GM19455 (cell line): Measurements from ENCODE around the gene AP5S1.
"Not testable (repeated sequence)": the region's sequence is repeated elsewhere in the genome, so short reads cannot be mapped to it uniquely, and the experiment has no call there.

Source experiments
- ATAC-seq: cut with Tn5 transposase; IDR thresholded peaks from one replicate; pipeline ENCODE4 v1.9.1; 2021; ENCODE audit not compliant: unreplicated experiment

AP5S1 gene

DNA sequence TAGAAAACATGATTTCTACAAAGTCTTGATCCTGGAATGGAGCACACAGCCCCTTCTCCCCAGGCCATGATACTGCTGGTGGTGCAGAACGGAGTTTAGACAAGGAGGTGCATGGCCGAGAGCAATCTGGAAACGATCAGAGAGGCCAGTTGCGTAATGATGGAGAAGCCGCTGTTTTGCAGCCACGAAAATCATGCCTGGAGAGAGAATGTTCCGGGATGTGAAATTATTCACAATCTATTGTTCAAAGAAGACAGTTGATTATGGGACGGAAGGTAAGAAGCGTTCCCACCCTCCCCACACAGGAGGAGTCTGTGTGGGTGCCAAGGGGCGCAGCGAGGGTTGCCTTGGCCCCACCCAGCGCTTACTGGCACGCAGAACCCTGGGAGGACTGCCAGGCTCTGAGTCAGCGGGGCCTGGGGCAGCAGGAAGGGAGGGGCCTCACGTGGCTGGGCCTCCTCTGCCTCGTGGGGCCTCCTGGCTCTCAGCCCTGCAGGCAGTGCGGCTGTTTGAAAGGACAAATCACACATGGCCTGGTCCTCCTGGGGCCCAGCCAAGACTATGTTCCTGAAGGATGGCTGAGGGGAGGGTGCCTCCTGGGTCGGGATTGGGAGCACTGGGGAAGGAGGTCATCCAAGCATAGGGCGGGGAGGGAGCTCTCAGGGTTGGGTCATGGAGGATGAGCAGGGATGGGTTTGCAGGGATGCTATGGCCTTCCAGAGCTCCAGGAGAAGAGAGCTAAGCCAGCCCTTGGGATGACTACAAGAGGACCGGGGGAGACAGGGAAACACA is 8.7 kb upstream of the AP5S1 start:
- no peak for ATAC-seq

DNA sequence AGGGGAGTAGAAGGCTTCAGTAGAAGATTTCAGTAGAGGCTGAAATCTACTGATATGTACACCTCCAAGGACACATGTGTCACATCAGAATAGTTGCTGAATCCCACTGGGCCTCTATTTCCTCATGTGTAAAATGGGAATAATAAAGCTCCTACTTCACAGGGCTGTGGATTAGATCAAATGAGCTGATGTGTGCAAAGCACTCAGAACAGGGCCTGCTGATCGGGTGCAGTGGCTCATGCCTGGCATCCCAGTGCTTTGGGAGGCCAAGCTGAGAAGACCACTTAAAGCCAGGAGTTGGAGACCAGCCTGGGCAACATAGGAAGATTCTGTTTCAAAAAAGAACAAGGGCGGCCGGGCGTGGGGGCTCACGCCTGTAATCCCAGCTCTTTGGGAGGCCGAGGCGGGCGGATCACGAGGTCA is 8.1 kb upstream of the AP5S1 start:
- no peak for ATAC-seq

- no peak for ATAC-seq
Measured at GRCh38 chr20:3812975-3813847, 7.1 kb upstream of the AP5S1 start.

- no peak for ATAC-seq
Measured at GRCh38 chr20:3813848-3814581, 6.3 kb upstream of the AP5S1 start.

GRCh38 chr20:3814928-3815495 is 5.3 kb upstream of the AP5S1 start:
- no peak for ATAC-seq

DNA sequence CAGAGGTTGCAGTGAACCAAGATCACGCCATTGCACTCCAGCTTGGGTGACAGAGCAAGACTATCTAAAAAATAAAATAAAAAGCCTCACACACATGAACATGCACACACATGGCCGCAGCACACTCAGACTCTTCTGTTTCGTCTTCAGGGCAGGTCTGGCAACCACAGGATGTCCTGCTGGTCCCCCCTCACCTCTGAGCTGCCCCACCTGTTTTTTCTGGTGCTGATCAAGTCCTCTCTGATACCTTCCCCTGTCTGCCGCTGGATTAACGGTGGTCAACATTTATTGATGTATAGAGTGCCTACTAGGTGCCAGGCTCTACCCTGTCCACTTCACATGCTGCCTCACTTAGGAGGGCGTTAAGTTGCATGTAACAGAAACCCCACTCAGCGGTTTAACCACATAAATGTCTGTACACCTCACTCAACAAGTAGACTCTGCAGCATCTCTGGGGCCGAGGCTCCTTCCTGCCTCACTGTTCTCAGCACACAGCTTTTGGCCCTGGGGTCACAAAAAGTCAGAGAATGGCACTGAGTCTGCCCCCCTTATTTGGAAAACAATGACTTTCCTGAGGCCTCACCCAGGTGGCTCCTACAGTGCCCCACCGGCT is 4.5 kb upstream of the AP5S1 start:
- ATAC-seq = no peak

DNA sequence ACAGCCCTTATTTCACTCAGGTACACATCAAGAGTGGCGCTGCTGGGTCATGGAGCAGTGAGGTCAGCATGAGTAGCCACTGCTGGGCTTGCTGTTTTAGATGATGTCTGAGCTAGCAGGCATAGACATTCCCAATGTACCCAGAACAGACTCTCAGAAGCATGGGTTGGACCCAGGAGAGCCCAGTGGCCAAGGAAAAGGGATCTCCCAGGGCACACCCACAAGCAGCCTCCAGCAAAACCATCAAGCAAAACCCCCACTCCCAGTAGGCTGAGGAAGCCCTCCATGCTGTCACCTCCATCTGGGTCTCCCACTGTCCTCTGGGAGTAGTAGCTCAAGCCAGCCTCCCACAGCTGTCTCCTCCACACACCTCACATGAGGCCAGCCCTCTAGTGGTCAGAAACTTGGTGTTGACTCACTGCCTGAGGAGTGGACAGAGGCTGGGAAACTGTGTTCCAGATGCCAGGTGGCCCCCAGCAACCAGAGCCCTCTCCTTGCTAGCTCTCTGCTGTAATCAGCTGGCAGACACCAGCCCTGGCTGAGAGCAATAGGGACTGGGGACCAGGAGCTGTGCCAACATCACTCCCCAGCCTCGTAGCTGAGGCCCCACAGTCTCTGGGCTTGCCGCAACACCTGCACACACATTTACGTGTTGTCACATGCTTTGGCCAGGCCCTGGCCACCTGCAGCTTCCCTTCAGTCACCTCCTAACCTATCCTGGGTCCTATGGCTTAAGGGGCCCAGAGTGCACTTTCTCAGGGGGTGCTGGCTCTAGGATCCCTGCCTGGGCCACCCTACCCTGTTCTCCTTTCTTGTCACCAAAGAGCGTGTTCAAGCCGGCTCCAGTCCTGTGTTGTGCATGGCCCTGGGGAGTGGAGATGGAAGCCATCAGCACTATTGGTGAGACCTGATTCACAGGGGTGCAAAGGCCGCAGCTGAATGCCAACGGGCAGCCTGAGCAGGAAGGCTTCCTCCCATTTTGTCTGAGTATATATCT is 1.9 kb upstream of the AP5S1 start:
- no peak for ATAC-seq

DNA sequence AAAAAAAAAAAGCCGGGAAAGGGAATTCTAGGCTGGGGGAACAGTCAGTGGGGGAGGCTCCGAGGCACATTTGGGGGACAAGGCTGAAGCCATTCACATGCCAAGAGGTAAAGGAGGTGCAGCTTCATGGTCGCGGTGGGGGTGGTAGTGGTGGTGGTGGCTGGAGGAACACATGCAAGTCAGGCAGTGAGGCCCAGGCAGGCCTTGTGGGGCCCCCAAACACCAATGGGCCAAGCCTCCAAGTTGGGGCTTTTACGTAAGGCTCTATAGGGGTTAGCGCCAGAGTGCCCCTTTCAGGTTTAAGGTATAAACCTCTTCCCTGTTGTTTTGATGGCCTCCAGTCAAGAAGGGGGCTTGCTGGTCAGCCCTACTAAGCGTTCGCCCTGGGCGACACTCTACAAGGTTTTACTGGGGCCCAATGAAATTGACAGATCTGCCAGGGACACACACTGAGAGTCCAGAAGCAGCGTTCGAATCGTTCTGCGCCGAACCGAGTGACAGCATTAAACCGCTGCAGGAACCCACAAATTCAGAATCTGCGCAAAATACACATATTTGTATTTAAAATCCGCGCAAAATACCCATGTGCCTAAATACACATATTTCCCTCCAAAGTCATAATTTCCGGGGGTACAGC is 818 bp upstream of the AP5S1 start:
- no peak for ATAC-seq

DNA sequence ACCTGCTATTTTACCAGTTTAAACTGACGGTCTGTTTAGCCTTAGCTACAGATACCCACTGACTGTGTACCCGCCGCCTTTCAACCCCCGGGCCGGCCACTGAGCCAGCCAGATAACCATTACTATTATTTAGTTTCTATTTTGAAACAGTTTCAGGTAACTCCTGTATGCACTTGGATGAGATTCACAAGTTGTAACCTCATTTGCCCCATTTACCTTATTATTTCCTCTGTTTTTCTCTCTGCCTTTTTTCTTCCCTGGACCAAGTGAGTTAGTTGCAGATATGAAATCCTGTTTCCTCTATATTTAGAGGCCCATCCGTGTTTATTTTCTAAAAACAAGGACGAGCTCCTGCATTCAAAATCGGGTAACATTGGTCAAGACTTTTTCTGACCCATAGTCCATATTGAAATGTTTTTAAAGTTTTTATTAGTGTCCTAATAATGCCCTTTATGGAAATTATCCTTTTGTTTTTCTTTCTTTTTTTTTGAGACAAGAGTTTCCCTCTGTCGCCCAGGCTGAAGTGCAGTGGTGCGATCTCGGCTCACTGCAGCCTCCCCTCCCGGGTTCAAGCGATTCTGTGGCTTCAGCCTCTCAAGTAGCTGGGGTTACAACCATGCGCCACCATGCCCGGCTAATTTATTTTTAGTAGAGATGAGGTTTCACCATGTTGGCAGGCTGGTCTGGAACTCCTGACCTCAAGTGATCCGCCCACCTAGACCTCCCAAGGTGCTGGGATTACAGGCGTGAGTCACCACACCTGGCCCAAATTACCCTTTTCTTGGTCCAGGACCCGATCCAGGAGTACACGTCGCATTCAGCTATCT is 767 bp downstream of the AP5S1 start:
- ATAC-seq = peak; percentile 1

DNA sequence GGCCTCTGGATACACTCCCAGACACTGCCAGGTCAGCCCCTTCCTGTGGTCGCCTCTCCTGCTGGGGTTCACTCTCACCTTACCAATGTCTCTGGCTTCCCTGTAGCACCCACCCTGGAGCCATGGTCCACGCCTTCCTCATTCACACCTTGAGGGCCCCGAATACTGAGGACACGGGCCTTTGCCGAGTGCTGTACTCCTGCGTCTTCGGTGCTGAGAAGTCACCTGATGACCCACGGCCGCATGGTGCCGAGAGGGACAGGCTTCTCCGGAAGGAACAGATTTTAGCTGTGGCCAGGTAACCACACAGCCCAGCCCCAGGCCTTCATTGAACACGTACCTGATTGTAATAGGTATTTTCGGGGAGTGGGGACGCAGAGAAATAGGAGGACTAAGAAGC is 1.6 kb downstream of the AP5S1 start:
- no peak for ATAC-seq

- ATAC-seq = no peak
Measured at GRCh38 chr20:3823881-3824280, 3.5 kb downstream of the AP5S1 start.

DNA sequence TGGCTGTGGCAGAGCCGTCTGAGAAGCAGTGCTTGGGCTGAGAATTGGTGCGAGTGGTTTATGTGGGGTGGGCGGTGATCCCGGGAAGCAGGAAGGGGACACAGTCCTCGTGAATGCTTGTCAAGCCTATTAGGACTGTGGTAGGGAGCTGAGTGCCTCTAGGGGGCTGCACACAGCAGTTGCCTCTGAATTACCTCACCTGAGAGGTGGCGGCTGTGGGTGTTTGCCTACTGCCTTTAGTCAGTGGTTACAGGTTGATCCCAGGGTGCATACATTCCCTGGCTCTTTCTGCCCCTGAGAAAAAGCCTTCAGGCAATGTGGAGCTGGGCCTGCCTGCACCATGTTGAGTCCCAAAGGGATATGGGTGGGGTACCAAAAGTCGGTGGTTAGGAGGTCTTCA is 5.2 kb downstream of the AP5S1 start:
- ATAC-seq = no peak

DNA sequence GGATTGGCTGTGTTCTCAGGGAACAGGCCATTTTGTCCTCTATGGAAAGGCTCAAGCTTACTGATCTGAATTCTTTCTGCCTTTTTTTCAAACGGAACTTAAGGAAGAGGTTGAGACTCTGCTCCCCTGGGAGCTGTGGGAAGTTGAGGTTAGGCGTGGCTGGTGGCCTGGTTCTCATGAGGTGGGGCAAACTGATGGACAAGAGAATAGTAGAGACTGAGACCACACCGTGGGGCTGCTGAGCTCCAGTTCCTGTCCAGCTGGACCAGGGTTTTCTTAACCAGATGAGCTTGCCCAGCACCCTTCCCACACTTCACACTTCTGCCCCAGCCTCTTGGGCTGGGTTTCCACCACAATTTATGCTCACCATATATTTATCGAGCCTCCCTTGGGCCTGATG is 6.1 kb downstream of the AP5S1 start:
- ATAC-seq = no peak

DNA sequence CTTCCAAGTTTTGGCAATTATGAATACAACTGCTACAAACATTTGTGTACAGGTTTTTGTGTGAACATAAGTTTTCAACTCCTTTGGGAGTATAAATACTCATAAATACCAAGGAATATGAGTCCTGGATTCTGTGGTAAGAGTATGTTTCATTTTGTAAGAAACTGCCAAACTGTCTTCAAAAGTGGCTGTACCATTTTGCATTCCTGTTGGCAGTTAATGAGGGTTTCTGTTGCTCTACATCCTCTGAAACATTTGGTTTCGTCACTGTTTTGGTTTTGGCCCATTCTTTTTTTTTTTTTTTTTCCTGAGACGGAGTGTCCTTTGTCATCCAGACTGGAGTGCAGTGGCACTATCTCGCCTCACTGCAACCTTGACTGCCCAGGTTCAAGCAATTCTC is 8.5 kb downstream of the AP5S1 start:
- ATAC-seq = no peak

DNA sequence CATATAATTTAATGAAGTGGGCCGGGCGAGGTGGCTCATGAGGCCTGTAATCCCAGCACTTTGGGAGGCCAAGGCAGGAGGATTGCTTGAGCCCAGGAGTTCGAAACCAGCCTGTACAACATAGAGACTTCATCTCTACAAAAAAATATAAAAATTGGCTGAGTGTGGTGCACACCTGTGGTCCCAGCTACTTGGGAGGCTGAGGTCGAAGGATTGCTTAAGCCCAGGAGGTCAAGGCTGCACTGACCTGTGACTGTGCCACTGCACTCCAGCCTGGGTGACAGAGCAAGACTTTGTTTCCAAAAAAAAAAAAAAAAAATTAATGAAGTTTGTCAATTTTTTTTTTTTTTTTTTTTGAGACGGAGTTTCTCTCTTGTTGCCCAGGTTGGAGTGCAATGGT is 9.5 kb downstream of the AP5S1 start:
- ATAC-seq = not testable (repeated sequence)

DNA sequence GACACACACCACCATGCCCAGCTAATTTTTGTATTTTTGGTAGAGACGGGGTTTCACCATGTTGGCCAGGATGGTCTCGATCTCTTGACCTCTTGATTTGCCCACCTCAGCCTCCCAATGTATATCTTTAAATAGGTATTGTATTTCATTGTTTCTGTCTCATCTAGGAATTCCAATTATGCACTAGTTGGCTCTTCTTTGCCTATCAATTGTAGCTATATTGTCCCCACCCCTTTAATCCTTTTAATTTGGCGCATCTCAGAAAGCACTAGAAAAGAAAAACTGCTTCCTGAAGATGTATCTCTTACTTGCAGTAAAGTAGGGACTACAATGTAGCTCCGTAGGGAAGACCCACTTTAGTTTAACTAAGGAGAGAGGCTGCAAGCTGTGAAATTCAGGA is 15.8 kb downstream of the AP5S1 start:
- ATAC-seq = no peak

DNA sequence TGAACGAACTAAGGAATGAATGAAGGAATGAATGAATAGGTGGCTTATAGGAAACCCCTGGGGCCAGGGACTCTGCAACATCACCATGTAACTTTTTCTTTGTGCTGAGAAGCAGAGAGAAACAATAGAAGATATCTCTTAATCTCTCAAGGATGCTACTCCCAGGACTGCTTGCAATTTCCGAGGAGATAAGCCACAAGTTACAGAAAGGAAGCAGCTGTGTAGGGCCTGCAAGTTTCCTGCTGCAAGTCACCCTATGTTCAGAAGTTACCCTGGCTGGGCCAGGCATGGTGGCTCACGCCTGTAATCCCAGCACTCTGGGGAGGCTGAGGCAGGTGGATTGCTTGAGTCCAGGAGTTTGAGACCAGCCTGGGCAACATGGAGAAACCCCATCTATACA is 19.0 kb downstream of the AP5S1 start:
- no peak for ATAC-seq

GRCh38 chr20:3840201-3840600 is 19.9 kb downstream of the AP5S1 start:
- not testable (repeated sequence) for ATAC-seq
